HS-27A (cell line): ENCODE results near the gene CEACAM1.
A peak's percentile ranks its signal among the peaks of the same experiment; 100 is the strongest.
"Not testable (repeated sequence)": the region's sequence is repeated elsewhere in the genome, so short reads cannot be mapped to it uniquely, and the experiment has no call there.

ENCODE experiments used
- DNase-seq: peaks from one replicate; pipeline ENCODE4 v3.0.0-alpha.2; 2012; ENCODE audit warnings: low read depth, missing footprints

Gene CEACAM1

DNA sequence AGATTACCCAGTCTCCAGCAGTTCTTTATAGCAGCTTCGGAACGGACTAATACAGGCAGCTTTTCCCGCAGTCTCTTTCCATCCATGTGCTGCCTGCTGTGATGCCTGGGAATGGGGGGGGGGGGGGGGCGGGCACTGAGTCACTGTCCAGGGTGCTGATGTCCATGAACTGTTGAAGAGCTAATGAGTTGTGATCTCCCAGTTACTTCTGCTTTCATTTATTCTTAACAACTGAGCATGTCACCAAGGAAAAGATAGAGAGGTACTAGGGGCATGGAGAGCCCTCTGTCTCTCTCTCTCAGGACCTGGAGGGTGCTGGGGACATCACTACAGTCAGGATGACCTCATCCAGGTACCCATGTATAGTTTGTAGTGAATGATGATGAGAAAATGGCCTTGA lies 20.3 kb upstream of the CEACAM1 start:
- no peak for DNase-seq

DNA sequence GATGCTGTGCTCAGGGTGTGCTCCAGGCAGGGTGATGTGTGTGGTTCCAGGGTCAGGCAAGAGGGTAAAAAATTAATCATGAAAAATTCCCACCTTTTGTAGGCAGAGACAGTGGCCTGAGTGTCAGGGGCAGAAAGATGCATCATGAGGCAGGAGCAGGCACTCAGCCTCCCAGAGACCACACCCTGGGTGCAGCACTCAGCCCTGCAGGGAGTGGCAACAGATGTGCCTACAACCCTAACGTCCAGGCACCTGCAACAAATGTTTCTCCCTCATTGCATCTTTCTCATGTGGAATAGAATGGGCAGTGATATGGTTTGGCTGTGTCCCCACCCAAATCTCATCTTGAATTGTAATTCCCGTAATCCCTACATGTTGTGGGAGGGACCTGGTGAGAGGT lies 19.6 kb upstream of the CEACAM1 start:
- no peak for DNase-seq

DNA sequence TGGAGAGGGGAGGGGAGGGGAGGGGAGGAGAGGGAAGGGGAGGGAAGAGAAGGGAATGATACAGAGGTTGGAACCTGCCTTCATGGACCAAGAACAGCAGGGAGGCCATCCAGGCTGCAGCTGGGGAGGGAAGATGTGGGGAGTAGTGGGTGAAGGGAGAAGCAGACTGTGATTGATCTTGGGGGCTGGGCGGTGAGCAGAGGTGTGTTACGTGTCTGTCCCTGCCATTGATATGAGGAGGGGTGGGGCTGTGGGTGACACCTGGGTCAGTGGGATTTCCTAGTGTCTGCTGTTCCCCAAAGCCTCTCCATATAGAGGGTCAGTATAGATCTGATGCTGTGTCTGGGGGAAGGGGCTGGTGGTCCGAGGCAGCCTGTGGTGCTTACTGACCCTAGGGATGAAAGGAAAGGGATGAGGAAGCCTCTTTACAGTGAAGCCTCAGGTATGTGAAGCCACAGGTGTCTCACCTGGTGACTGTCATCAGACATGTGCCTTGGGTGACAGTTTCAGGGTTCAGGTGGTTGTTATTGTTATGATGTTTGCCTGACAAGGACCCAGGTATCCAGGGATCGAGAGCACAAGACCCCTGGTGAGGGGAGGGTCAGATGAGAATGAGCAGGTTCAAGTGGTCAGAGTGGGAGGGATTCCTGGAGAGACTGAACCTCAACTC lies 18.7 kb upstream of the CEACAM1 start:
- DNase-seq = no peak

DNA sequence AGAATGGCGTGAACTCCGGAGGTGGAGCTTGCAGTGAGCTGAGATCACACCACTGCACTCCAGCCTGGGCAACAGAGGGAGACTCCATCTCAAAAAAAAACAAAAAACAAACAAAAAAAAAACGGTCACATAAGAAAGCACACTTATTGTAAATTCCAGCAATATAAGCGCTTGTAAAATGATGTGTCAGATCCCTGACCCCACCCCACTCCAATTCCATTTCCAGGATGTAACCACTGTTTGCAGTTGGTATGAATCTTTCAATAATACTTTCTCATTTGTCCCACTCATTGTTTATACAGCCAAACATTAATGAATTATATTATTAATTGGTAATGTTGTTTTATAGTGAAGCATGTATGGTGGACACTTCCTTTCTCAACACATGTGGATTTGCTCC lies 15.9 kb upstream of the CEACAM1 start:
- no peak for DNase-seq

DNA sequence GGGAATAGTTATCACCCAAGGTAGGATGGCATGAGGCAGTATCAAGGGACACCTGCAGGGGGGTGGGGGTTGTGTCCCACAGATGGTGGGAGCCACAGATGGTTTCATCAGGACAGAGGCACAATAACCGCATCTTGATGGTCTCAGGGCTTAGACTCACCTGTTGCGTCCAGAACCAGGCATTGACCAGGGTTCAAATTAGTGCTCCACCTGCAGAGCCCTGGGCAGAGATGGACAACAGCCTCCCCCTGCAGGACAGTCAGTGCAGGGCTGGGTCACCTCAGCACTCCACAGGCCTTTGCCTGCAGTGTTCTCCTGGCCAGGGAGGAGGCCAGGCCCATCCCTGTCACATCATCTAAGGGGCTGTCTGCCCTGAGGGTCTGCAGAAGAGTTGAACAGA lies 14.5 kb upstream of the CEACAM1 start:
- DNase-seq = no peak

DNA sequence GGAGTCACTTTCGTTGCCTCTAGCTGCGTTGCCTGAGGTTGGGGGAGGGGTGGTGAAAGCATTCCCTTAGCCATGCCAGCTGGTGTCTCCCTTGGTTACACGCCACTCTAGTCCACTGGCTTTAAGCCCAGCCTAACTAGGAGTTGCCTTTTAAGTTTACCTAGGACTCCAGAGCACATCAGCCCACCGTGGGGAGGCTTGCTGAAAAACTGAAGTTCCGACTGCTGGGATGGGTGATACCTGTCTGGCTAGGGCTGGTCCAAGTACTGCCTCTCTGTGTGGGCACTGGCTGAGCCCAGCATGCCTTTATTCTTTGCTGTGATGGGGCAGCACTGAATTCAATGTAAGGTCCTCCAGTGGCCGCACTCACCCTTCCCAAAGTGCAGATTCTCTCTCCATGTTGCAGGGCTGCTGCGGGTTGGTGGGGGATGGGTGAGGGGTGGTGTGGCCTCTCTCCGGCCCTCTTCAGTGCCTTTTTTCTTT lies 11.8 kb upstream of the CEACAM1 start:
- no peak for DNase-seq

DNA sequence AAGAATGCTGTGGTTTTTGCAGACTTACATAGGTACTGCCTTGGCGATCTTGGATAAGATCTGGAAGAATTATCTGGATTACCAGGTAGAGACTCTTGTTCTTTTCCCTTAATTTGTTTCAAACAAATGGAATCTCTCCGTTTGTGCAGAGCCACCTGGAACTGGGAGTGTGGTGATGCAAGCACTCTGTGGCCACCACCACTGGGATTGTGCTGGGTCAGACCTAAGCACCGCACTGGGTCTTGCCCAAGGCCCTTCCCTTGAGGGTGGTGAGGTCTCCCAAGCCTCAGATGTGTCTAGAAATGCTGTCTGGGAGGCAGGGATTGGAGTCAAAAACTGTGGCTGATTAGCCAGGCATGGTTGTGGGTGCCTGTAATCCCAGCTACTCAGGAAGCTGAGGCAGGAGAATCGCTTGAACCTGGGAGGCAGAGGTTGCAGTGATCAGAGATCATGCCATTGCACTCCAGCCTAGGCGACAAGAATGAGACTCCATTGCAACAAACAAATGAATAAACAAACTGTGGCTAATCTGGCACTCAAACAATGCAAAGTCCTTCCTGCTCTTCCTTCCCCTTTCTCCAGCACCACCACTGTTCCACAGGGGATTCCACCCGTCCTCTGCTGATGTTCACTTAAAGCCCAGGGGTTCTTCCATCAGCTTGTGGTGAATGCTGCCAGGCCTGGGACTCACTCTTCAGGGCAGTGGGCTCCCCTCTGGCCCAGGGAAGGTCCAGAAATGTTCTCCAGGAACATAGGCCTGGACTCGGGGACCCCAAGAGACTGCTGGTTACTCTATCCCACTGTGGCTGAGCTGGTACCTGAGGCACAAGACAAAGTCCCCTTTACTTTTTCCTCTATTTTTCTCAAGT lies 10.8 kb upstream of the CEACAM1 start:
- no peak for DNase-seq

DNA sequence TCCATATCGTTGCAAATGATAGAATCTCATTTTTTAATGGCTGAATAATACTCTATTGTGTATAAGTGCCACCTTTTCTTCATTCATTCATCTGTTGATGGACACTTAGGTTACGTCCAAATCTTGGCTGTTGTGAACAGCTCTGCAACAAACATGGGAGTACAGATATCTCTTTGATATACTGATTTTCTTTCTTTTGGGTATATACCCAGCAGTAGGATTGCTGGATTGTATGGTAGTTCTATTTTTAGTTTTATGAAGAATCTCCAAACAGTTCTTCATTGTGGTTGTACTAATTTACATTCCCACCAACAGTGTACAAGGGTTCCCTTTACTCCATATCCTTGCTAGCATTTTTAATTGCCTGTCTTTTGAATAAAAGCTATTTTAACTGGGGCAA lies 7.0 kb upstream of the CEACAM1 start:
- not testable (repeated sequence) for DNase-seq

DNA sequence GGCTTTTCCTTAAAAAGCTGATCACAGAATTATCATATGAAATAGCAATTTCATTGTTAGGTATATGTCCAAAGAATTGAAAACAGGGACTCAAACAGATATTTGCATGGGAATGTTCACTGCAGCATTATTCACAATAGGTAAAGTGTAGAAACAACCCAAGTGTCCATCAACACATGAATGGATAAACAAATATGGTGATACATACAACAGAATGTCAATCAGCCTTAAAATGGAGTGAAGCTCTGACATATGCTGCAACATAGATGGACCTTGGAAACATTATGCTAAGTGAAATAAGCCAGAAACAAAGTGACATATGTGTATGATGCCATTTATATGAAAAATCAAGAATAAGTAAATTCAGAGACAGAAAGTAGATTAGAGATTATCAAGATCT lies 6.1 kb upstream of the CEACAM1 start:
- no peak for DNase-seq

DNA sequence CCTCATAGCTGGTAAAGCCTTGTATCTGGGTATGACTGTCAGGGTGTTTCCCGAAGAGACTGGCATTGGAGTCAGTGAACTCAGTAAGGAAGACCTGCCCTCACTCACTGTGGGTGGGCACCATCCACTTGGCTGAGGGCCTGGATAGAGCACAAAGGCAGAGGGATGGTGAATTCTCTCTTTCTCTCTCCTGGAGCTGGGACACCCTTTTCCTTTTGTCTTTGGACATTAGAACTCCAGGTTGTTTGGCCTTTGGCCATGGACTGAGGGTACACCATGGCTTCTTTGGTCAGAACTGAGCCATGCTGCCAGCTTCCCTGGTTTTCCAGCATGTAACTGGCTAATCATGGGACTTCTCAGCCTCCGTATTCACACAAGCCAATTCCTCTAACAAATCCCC lies 4.6 kb upstream of the CEACAM1 start:
- no peak for DNase-seq

DNA sequence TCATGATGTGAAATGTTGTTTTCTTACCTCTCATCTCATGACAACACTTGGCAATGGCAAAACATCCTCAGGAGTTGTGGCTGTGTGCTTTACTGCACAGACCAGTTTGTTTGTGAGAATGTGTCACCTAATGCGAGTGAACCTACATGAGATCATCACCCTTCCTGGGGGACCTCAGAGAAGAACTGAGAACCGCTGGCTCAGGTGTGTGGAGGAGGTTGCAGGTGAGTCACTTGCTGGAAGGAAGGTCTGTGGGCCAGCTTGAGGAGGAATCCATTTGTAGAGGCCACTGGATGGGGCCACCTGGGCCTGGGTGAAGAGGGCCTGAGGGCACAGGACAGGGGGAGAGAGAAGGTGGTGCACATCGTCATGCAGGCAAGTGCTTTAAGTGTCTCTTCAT lies 3.0 kb upstream of the CEACAM1 start:
- no peak for DNase-seq

DNA sequence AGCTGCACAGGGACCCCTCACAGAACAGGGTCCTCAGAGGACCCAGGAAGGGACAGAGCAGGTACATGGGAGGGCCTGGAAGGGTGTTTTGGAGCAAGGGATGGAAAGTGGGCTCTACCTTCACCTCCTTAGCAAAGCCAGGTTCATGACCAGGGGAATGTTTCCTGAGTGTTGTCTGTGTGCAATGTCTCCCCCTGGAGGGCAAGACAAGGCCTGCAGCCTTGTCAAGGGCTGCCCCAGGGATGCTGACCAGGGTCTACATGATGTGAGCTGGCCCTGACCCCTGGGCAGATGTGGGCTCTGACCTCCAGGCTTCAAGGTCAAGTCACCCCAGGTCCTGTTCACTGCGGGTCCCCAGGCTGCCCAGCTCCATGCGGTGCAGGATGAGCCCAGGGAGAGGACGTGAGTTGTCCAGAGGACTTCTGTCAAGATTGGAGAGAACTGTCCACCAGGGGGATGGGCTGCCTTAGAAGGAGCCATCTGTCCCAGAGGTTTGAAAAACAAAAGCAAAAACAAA lies 1.0 kb upstream of the CEACAM1 start:
- peak; percentile 36 for DNase-seq

DNA sequence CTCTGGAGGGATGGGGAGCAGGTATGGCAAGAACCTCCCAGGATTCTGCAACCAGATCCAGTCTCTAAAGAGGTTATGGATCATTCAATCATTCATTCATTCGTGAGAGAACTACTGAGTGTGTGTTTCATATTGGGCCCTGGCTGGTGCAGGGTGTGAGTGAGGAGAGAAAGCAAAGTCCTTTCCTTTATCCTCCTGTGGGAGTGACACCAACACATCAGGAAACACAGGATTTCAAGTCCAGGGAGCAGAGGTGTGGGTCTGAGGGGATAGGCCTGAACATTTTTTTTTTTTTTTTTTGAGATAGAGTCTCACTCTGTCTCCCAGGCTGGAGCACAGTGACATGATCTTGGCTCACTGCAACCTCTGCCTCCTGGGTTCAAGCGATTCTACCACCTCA lies 3.3 kb downstream of the CEACAM1 start:
- DNase-seq = no peak

DNA sequence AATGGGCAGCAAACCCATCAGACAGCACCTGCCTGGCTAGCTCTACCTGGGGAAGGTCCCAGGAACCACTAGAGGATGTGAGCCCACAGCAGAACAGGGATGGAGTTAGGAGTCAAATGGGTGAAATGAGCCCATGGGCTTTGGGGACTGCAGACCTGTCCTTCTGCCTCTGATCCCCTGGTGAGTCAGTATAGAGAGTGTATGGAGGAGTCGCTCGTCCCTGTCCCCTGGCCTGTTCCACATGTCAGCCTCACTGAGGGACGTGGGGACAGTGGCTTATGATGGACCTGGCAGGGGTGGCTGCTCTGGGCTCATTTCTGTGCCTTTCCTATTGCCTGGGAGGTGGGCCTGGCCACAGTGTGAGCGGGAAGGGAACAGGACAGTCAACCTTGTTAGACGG lies 4.0 kb downstream of the CEACAM1 start:
- no peak for DNase-seq

DNA sequence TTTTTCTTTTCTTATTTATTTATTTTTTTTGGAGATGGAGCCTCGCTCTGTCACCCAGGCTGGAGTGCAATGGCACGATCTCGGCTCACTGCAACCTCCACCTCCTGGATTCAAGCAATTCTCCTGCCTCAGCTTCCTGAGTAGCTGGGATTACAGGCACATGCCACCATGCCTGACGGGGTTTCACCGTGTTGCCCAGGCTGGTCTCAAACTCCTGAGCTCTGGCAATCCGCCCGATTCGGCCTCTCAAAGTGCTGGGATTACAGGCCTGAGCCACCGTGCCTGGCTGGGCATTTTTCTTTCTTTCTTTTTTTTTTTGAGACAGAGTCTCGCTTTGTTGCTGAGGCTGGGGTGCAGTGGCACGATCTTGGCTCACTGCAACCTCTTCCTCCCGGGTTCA lies 6.0 kb downstream of the CEACAM1 start:
- DNase-seq = not testable (repeated sequence)

DNA sequence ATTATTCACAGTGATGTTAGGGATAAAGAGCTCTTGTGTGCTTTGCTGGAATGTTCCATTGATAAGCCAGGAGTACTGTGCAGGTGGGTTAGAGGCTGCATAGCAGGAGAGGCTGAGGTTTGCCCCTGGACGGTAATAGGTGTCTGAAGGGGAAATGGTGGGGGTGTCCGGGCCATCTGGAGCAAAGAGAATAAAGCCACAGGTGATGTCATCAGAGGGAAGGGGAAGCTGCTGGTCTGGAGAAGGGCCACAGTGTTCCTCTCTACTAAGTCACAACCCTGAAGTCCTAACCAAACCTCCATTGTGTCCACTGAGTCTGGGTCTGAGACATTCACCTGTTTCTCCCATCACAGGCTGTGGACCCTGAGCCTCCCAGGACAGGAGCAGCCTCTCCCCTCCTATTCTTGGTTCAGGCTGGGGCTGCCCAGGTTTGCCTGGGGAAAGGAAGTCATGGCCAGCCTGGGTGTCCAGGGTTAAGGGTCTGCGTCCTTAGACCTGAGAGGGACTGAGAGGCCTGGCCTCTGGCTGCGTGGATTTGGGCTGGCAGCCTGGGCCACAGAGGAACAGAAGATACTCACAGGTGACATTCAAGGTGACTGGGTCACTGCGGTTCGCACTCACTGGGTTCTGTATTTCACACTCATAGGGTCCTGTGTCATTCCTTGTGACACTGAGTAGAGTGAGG lies 6.8 kb downstream of the CEACAM1 start:
- no peak for DNase-seq

DNA sequence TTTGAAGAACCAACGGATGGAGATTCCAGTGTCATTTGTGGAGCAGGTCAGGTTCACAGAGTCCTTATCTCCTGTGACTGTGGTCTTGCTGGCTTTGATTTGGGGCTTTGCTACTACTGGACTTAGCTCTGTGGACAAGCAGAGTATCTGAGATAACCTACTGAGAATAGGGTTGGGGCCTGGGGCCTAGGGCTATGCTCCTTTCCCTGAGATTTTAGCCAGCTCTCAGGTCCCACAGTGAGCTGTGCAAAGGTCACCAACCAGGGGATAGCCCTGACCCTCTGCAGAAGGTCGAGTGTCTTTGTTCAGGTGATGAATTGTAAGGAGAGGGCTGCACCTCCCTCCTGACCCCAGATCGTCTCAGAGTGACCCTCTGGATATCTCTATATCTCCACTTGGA lies 9.2 kb downstream of the CEACAM1 start:
- no peak for DNase-seq

DNA sequence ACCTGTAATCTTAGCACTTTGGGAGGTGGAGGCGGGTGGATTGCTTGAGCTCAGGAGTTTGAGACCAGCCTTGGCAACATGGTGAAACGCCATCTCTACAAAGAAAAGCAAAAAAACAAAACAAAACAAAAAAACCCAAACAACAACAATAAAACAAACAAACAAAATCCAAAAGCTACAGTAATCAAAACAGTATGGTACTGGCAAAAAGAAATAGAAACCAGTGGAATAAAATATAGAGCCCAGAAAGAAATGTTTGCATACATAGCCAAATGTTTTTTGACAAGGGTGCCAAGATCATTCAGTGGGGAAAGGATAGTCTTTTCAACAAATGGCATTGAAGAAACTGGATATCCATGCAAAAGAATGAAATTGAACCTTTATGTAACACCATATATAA lies 11.5 kb downstream of the CEACAM1 start:
- DNase-seq = no peak

DNA sequence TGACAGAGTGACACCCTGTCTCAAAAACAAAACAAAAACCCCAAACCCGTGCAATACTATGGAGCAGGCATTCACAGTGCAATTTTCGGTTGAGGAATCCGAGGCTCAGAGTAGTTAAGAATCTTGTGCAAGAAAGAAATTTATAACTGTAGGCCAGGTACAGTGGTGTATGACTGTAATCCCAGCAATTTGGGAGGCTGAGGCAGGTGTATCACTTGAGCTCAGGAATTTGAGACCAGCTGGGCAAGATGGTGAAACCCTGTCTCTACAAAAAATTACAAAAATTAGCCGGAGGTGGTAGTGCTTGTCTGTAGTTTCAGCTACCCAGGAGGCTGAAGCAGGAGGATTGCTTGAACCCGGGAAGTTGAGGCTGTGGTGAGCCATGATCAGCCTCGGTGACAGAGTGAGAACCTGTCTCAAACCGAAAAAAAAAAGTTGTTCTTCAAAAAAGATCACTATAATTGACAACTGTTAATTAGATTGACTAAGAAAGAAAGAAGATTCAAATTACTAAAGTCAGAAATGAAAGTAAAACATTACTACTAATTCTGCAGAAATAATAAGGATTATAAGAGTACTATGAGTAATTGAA lies 12.9 kb downstream of the CEACAM1 start:
- DNase-seq = no peak

DNA sequence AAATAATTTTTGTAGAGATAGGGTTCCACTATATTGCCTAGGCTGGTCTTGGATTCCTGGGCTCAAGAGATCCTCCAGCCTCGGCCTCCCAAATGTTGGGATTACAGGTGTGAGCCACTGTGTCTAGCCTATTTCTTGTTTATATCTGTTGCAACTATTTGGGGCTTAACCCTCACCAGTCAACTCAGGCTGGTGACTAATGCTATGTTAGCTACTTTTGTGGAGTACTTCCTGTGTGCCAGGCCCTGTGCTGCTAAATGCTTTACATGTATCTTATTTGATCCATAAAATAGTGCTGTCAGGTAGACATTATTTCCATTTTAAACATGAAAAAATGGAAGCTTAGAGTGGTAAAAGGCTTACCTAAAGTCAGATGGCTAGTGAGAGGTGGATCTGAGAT lies 13.8 kb downstream of the CEACAM1 start:
- DNase-seq = no peak

DNA sequence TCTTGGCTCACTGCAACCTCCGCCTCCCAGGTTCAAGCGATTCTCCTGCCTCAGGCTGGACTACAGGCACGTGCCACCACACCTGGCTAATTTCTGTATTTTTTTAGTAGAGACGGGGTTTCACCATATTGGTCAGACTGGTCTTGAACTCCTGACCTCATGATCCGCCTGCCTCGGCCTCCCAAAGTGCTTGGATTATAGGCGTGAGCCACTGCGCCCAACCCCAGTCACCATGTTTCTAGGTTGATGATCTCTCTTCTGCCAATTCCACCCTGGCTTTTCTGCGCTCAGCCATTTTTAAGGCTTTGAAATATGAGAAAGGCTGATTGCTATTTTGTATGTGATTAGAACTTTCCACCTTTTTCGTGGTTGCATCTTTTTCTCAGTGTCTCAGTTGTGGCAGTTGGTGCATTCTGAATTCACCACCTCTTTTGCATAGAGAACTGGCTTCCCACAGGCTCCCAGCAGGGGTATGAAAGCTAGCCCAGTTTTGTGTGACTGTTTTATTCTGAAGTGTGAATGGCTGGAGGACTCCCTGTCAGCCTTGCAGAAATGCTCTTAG lies 15.5 kb downstream of the CEACAM1 start:
- no peak for DNase-seq

DNA sequence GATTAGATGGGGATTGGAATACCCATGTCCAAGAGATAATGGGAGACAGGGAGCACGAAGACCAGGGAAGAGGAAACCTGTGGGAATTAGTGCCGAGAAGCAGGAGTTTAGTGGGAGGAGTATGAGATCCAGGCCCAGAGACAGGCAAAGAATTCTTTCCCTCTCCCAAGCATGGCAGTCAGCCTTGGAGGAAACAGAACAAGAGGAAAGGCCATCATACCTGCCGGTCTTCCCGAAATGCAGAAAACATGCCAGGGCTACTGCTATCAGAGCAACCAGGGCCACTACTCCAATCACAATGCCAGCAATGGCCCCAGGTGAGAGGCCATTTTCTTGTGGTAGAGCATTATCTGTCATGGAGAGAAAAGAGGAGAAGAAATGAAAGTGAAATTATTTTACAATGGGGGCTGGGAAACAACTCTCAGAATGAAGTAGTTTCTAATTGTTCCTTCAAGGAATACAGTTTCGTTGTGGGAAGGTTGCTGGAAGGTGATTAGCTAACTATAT lies 16.1 kb downstream of the CEACAM1 start:
- DNase-seq = no peak
